Measurements from ENCODE around the gene HOXB8.

DNA sequence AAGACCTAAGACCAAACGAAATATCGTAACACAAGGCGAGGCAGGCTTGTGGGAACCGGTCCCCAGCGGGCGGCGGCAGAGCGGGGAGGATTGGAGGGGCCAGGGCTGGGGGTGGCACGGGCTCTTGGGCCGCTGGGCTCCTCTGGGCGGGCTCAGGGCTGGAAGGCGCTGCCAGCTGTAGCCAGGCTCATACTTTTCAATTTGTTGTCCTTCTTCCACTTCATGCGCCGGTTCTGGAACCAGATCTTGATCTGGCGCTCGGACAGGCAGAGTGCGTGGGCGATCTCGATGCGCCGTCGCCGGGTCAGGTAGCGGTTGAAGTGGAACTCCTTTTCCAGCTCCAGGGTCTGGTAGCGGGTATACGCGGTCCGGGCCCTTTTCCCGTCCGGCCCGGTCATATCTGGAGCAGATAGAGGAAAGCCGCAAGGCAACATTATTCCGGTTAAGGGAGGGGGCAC lies 23.0 kb downstream of the HOXB8 start:
- TF ChIP-seq, protein P1, sequence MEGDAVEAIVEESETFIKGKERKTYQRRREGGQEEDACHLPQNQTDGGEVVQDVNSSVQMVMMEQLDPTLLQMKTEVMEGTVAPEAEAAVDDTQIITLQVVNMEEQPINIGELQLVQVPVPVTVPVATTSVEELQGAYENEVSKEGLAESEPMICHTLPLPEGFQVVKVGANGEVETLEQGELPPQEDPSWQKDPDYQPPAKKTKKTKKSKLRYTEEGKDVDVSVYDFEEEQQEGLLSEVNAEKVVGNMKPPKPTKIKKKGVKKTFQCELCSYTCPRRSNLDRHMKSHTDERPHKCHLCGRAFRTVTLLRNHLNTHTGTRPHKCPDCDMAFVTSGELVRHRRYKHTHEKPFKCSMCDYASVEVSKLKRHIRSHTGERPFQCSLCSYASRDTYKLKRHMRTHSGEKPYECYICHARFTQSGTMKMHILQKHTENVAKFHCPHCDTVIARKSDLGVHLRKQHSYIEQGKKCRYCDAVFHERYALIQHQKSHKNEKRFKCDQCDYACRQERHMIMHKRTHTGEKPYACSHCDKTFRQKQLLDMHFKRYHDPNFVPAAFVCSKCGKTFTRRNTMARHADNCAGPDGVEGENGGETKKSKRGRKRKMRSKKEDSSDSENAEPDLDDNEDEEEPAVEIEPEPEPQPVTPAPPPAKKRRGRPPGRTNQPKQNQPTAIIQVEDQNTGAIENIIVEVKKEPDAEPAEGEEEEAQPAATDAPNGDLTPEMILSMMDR (IDR thresholded peaks at IDR 0.05) = no peak
- TF ChIP-seq EP300 (IDR thresholded peaks at IDR 0.05) (no peak), POLR2AphosphoS5 (IDR thresholded peaks at IDR 0.05) (no peak)

Measured in upper lobe of left lung (tissue), 4 donors.